Fibroblast of villous mesenchyme (primary cell): Measurements from ENCODE around the gene P3H1. TPM values are rescaled to one million over a fixed set of nuclear protein-coding genes. Genes with fewer than 3 reads are reported as not detected.
"Not testable (repeated sequence)": the region's sequence is repeated elsewhere in the genome, so short reads cannot be mapped to it uniquely, and the experiment has no call there.

ENCODE experiments used
- DNase-seq: peaks from one replicate; pipeline ENCODE4 v3.0.0-alpha.2; 2010; ENCODE audit warnings: low read depth
- H3K4me3 ChIP-seq: 2 replicates; pipeline ENCODE4 v1.5.1; 2011; ENCODE audit warnings: low read depth, mild to moderate bottlenecking, low read length
- CTCF ChIP-seq: IDR thresholded peaks from 2 replicates; pipeline ENCODE4 v1.5.1; 2012; ENCODE audit warnings: low read depth, mild to moderate bottlenecking, low read length; ENCODE audit not compliant: insufficient read depth
- total RNA-seq: library from RNA; depleted of rRNA; stranded (reverse); fragments of >200 nt; gene quantifications from 2 replicates; pipeline ENCODE4 v1.2.3, GENCODE V29; 2012

The P3H1 gene
- total RNA-seq, 1 donor: 212 TPM

- no peak for TF ChIP-seq CTCF
- H3K4me3 ChIP-seq: no peak overlapping the region
- peak; percentile 35 for DNase-seq
Measured at GRCh38 chr1:42753070-42753469, 13.8 kb downstream of the P3H1 start.

GRCh38 chr1:42752284-42752683 is 14.5 kb downstream of the P3H1 start:
- no peak for TF ChIP-seq CTCF
- H3K4me3 ChIP-seq: no peak overlapping the region
- DNase-seq: no peak

GRCh38 chr1:42751511-42752070 is 15.2 kb downstream of the P3H1 start:
- H3K4me3 ChIP-seq, DNase-seq: not testable (repeated sequence)

GRCh38 chr1:42750041-42750440 is 16.8 kb downstream of the P3H1 start:
- no peak for TF ChIP-seq CTCF
- DNase-seq: no peak
- no peak overlapping the region for H3K4me3 ChIP-seq

GRCh38 chr1:42748461-42749410 is 18.1 kb downstream of the P3H1 start:
- H3K4me3 ChIP-seq: no peak overlapping the region
- TF ChIP-seq CTCF: no peak
- DNase-seq: no peak

GRCh38 chr1:42748021-42748420 is 18.8 kb downstream of the P3H1 start:
- no peak for TF ChIP-seq CTCF
- no peak for DNase-seq
- H3K4me3 ChIP-seq: no peak overlapping the region

GRCh38 chr1:42747125-42747524 is 19.7 kb downstream of the P3H1 start:
- DNase-seq: no peak
- H3K4me3 ChIP-seq: no peak overlapping the region
- peak; percentile 66 for TF ChIP-seq CTCF
